Measurements from ENCODE around the gene TMEM154. TPM values are rescaled to one million over a fixed set of nuclear protein-coding genes. Genes with fewer than 3 reads are reported as not detected.

The TMEM154 gene
- total RNA-seq, 1 experiment from 2014 or later: 3.6 TPM

DNA sequence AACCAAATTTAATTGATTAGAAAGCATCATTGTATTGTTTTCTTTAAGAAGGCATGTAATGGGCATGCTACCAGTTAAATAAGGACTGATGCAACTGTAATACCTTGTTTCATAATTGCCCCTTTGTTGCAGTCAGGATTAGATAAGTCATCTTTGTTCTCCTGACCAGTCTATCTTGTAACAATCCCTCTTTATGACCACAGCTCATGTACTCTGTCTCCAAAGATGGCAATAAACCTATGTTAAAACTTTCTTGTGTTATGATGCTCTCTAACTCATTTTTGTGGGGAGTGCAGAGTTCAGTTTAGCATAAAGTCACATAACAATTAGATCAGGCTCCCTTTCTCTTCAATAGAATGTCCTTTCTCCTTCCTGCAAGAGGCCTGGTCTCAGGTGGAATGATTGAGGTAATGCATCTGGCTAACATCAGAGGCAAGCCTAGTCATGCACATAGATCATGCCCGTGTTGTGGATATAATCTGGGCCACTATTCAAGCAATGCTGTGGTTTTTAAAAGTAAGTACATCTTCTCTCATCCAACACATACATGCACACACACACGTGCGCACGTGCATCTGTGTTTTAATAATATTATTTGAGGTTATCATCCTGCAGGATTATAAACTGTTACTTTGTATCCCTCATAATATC is 45.6 kb downstream of the TMEM154 start:
- ChIA-PET CTCF (no interaction called here), POLR2A (ENCODE audit: unreplicated experiment) (interaction anchor here (0.6 kb wide), 1 partner anchor 940 kb away, joined by 3 read pairs; no protein-coding TSS in a partner anchor)
- Histone ChIP-seq H3K9me2 (replicated peaks; ENCODE audit: low read length) (no peaks in the 10 kb centered on the region), H3K9ac (ENCODE audit: low read length) (no peak overlapping the region), H3K27ac (ENCODE audit: low read length) (no peak overlapping the region), H3F3A (ENCODE audit: low read length, unreplicated experiment) (no peaks in the 10 kb centered on the region), H3K27me3 (ENCODE audit: low read length) (no peaks in the 10 kb centered on the region), H4K20me1 (ENCODE audit: low read length) (no peaks in the 10 kb centered on the region), H3K4me3 (ENCODE audit: low read length) (no peak overlapping the region), H3K79me2 (ENCODE audit: low read length) (no peaks in the 10 kb centered on the region), H3K36me3 (ENCODE audit: low read depth, low read length) (no peaks in the 10 kb centered on the region), H3K4me2 (ENCODE audit: low read length) (no peak overlapping the region), H2AFZ (ENCODE audit: low read length) (no peak overlapping the region), H3K9me3 (ENCODE audit: low read length) (no peaks in the 10 kb centered on the region), H3K4me1 (ENCODE audit: insufficient read depth, low read length) (no peaks in the 10 kb centered on the region)
- DNase-seq (no peak), ATAC-seq (no peak)
- no TSS peak for BruUV-seq (replicated peaks)
- intact Hi-C loops (cut with micrococcal nuclease): no loop called here
- no peak for TF ChIP-seq EZH2phosphoT487 (IDR thresholded peaks at IDR 0.05; ENCODE audit: borderline replicate concordance, low read length)
- TF ChIP-seq, protein P1, sequence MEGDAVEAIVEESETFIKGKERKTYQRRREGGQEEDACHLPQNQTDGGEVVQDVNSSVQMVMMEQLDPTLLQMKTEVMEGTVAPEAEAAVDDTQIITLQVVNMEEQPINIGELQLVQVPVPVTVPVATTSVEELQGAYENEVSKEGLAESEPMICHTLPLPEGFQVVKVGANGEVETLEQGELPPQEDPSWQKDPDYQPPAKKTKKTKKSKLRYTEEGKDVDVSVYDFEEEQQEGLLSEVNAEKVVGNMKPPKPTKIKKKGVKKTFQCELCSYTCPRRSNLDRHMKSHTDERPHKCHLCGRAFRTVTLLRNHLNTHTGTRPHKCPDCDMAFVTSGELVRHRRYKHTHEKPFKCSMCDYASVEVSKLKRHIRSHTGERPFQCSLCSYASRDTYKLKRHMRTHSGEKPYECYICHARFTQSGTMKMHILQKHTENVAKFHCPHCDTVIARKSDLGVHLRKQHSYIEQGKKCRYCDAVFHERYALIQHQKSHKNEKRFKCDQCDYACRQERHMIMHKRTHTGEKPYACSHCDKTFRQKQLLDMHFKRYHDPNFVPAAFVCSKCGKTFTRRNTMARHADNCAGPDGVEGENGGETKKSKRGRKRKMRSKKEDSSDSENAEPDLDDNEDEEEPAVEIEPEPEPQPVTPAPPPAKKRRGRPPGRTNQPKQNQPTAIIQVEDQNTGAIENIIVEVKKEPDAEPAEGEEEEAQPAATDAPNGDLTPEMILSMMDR (conservative IDR thresholded peaks at IDR 0.05; ENCODE audit: low read depth, low read length): no peak
- no peak for TF ChIP-seq EZH2 (IDR thresholded peaks at IDR 0.05; ENCODE audit: low read length, unreplicated experiment)

DNA sequence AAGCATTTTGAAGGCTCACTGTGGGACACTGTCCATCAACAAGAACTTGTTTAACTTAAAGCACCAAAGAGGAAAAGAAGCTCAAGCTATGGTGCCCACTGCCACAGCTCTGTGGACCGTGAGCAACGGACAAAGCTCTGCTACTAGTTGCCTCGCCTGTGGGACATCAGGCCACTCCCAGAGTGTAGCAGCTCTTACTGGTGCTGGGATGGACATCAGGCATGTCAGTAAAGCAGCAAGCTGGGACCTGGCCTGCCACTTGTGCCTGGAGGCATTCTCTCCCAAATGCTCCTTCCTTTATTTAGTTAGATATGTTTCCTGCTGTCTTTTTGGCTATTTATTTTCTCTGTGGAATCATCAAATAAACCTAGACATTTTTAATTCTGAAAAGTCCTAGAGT is 46.7 kb downstream of the TMEM154 start:
- intact Hi-C loops (cut with micrococcal nuclease): no loop called here
- Histone ChIP-seq H3K4me2 (ENCODE audit: low read length) (no peak overlapping the region), H3K9me3 (ENCODE audit: low read length) (no peaks in the 10 kb centered on the region), H2AFZ (ENCODE audit: low read length) (no peak overlapping the region), H3K27me3 (ENCODE audit: low read length) (no peaks in the 10 kb centered on the region), H4K20me1 (ENCODE audit: low read length) (no peaks in the 10 kb centered on the region), H3K79me2 (ENCODE audit: low read length) (no peaks in the 10 kb centered on the region), H3K27ac (ENCODE audit: low read length) (no peak overlapping the region), H3K9me2 (replicated peaks; ENCODE audit: low read length) (no peaks in the 10 kb centered on the region), H3K4me1 (ENCODE audit: insufficient read depth, low read length) (no peaks in the 10 kb centered on the region), H3K9ac (ENCODE audit: low read length) (no peak overlapping the region), H3K36me3 (ENCODE audit: low read depth, low read length) (no peaks in the 10 kb centered on the region), H3F3A (ENCODE audit: low read length, unreplicated experiment) (no peaks in the 10 kb centered on the region), H3K4me3 (ENCODE audit: low read length) (no peak overlapping the region)
- TF ChIP-seq EZH2phosphoT487 (IDR thresholded peaks at IDR 0.05; ENCODE audit: borderline replicate concordance, low read length) (no peak), EZH2 (IDR thresholded peaks at IDR 0.05; ENCODE audit: low read length, unreplicated experiment) (no peak)
- TF ChIP-seq, protein P1 (conservative IDR thresholded peaks at IDR 0.05; ENCODE audit: low read depth, low read length): no peak
- ChIA-PET CTCF (no interaction called here), POLR2A (ENCODE audit: unreplicated experiment) (no interaction called here)
- BruUV-seq (replicated peaks): no TSS peak
- ATAC-seq (no peak), DNase-seq (no peak)

- no peaks in the 10 kb centered on the region for H3K36me3 ChIP-seq (ENCODE audit: low read depth, low read length)
- no peaks in the 10 kb centered on the region for H3F3A ChIP-seq (ENCODE audit: low read length, unreplicated experiment)
- no peaks in the 10 kb centered on the region for H3K79me2 ChIP-seq (ENCODE audit: low read length)
- intact Hi-C loops (cut with micrococcal nuclease): no loop called here
- H3K9me2 ChIP-seq (replicated peaks; ENCODE audit: low read length): no peaks in the 10 kb centered on the region
- no peaks in the 10 kb centered on the region for H3K27me3 ChIP-seq (ENCODE audit: low read length)
- H3K27ac ChIP-seq (ENCODE audit: low read length): no peak overlapping the region
- no peak overlapping the region for H3K4me2 ChIP-seq (ENCODE audit: low read length)
- no peaks in the 10 kb centered on the region for H3K9me3 ChIP-seq (ENCODE audit: low read length)
- H4K20me1 ChIP-seq (ENCODE audit: low read length): no peaks in the 10 kb centered on the region
- DNase-seq (no peak), ATAC-seq (no peak)
- no peak overlapping the region for H3K4me3 ChIP-seq (ENCODE audit: low read length)
- TF ChIP-seq, protein P1 (conservative IDR thresholded peaks at IDR 0.05; ENCODE audit: low read depth, low read length): no peak
- TF ChIP-seq EZH2phosphoT487 (IDR thresholded peaks at IDR 0.05; ENCODE audit: borderline replicate concordance, low read length) (no peak), EZH2 (IDR thresholded peaks at IDR 0.05; ENCODE audit: low read length, unreplicated experiment) (no peak)
- no peak overlapping the region for H2AFZ ChIP-seq (ENCODE audit: low read length)
- H3K4me1 ChIP-seq (ENCODE audit: insufficient read depth, low read length): no peaks in the 10 kb centered on the region
- H3K9ac ChIP-seq (ENCODE audit: low read length): no peak overlapping the region
- CTCF ChIA-PET: no interaction called here
- POLR2A ChIA-PET (ENCODE audit: unreplicated experiment): no interaction called here
- no TSS peak for BruUV-seq (replicated peaks)
These were observed 49.5 kb downstream of the TMEM154 start for GRCh38 chr4:152630324-152630723.

Measured in PC-3 (cell line).